ENCODE data around the gene RHBDL3.
"Not testable (repeated sequence)": the region's sequence is repeated elsewhere in the genome, so short reads cannot be mapped to it uniquely, and the experiment has no call there.

RHBDL3 gene

GRCh38 chr17:32305049-32305448 lies 39.4 kb downstream of the RHBDL3 start:
- no peak for DNase-seq (ENCODE audit: low read depth in 2 of 2)
- H3K4me3 ChIP-seq (replicated peaks in 1 of 2; ENCODE audit: low read depth in 2 of 2, low read length in 2 of 2): no peak overlapping the region
- no peak for TF ChIP-seq CTCF (IDR thresholded peaks at IDR 0.05; ENCODE audit: low read depth, low read length)

- no peak overlapping the region for H3K4me3 ChIP-seq (replicated peaks in 1 of 2; ENCODE audit: low read depth in 2 of 2, low read length in 2 of 2)
- DNase-seq (ENCODE audit: low read depth in 2 of 2): no peak
- TF ChIP-seq CTCF (IDR thresholded peaks at IDR 0.05; ENCODE audit: low read depth, low read length): no peak
These were observed 42.0 kb downstream of the RHBDL3 start for GRCh38 chr17:32307658-32308057.

- TF ChIP-seq CTCF (IDR thresholded peaks at IDR 0.05; ENCODE audit: low read depth, low read length): no peak
- peak in 1 of 2 donors; percentile 11 for DNase-seq (ENCODE audit: low read depth in 2 of 2)
- H3K4me3 ChIP-seq (replicated peaks in 1 of 2; ENCODE audit: low read depth in 2 of 2, low read length in 2 of 2): no peak overlapping the region
These were observed 45.5 kb downstream of the RHBDL3 start for GRCh38 chr17:32311028-32311536.

GRCh38 chr17:32314636-32315035 lies 49.0 kb downstream of the RHBDL3 start:
- no peak for TF ChIP-seq CTCF (IDR thresholded peaks at IDR 0.05; ENCODE audit: low read depth, low read length)
- no peak for DNase-seq (ENCODE audit: low read depth in 2 of 2)
- no peak overlapping the region for H3K4me3 ChIP-seq (replicated peaks in 1 of 2; ENCODE audit: low read depth in 2 of 2, low read length in 2 of 2)

GRCh38 chr17:32315171-32315570 lies 49.5 kb downstream of the RHBDL3 start:
- DNase-seq (ENCODE audit: low read depth in 2 of 2): no peak
- H3K4me3 ChIP-seq (replicated peaks in 1 of 2; ENCODE audit: low read depth in 2 of 2, low read length in 2 of 2): no peak overlapping the region
- no peak for TF ChIP-seq CTCF (IDR thresholded peaks at IDR 0.05; ENCODE audit: low read depth, low read length)

- DNase-seq (ENCODE audit: low read depth in 2 of 2); H3K4me3 ChIP-seq (replicated peaks in 1 of 2; ENCODE audit: low read depth in 2 of 2, low read length in 2 of 2): not testable (repeated sequence)
These were observed 51.0 kb downstream of the RHBDL3 start for GRCh38 chr17:32316653-32317052.

GRCh38 chr17:32317353-32317752 lies 51.7 kb downstream of the RHBDL3 start:
- H3K4me3 ChIP-seq (replicated peaks in 1 of 2; ENCODE audit: low read depth in 2 of 2, low read length in 2 of 2): no peak overlapping the region
- DNase-seq (ENCODE audit: low read depth in 2 of 2): no peak
- no peak for TF ChIP-seq CTCF (IDR thresholded peaks at IDR 0.05; ENCODE audit: low read depth, low read length)

Data from cardiac fibroblast (primary cell).